IMR-90 (cell line): ENCODE results near the gene NELL1. TPM values are rescaled to one million over a fixed set of nuclear protein-coding genes. Genes with fewer than 3 reads are reported as not detected.
"Not testable (repeated sequence)": the region's sequence is repeated elsewhere in the genome, so short reads cannot be mapped to it uniquely, and the experiment has no call there.

Experiments
- ATAC-seq: fragments of 200-7000 bp; cut with Tn5 transposase; 2 replicates; pipeline ENCODE4 v1.9.1; 2020; ENCODE audit warnings: low read depth, mild to moderate bottlenecking, moderate library complexity
- BruUV-seq: library from RNA; stranded (reverse); fragments of 400-500 nt; replicated peaks from 2 replicates; lab custom pipeline; 2021; lab: Mats Ljungman, UMichigan
- CTCF ChIA-PET: fragments of 300-600 bp; formaldehyde crosslinking; extraction: SDS; loops from one replicate; lab custom pipeline; 2021; ENCODE audit warnings: antibody characterized with exemption; lab: Yijun Ruan, JAX
- POLR2A ChIA-PET: fragments of 300-600 bp; sonication (Branson Sonifier 250); formaldehyde crosslinking; loops from one replicate; lab custom pipeline; 2022; ENCODE audit warnings: antibody characterized with exemption; ENCODE audit not compliant: unreplicated experiment; lab: Charles Lee
- DNase-seq: peaks from one replicate; pipeline ENCODE4 v3.0.0; 2013
- H2AFZ ChIP-seq: replicated peaks from 2 replicates; pipeline ENCODE3; 2013; ENCODE audit warnings: low read length, mild to moderate bottlenecking; ENCODE audit not compliant: poor library complexity
- H2AK5ac ChIP-seq: 2 replicates; pipeline ENCODE4 v1.6.1; 2013; ENCODE audit warnings: low read depth, low read length, inconsistent platforms
- H2AK9ac ChIP-seq: replicated peaks from 2 replicates; pipeline ENCODE3; 2013; ENCODE audit warnings: mild to moderate bottlenecking, low read depth, low read length, moderate library complexity; ENCODE audit not compliant: poor library complexity
- H2BK120ac ChIP-seq: 2 replicates; pipeline ENCODE4 v1.6.1; 2013; ENCODE audit warnings: low read depth, low read length, inconsistent platforms
- H2BK15ac ChIP-seq: 3 replicates; pipeline ENCODE4 v1.6.1; 2013; ENCODE audit warnings: low read depth, low read length, inconsistent platforms
- H2BK20ac ChIP-seq: 2 replicates; pipeline ENCODE4 v1.6.1; 2013; ENCODE audit warnings: low read depth, mild to moderate bottlenecking, inconsistent platforms, low read length, moderate library complexity
- H2BK5ac ChIP-seq: 2 replicates; pipeline ENCODE4 v1.6.1; 2013; ENCODE audit warnings: mild to moderate bottlenecking, low read depth, low read length, inconsistent platforms; ENCODE audit not compliant: poor library complexity, severe bottlenecking
- H3K14ac ChIP-seq: replicated peaks from 2 replicates; pipeline ENCODE4 v1.6.1; 2013; ENCODE audit warnings: low read depth, low read length, inconsistent platforms
- H3K18ac ChIP-seq: 2 replicates; pipeline ENCODE4 v1.6.1; 2013; ENCODE audit warnings: low read depth, low read length, control low read depth
- H3K23ac ChIP-seq: 2 replicates; pipeline ENCODE4 v1.6.1; 2013; ENCODE audit warnings: low read depth, low read length, inconsistent platforms
- H3K27ac ChIP-seq: 2 replicates; pipeline ENCODE4 v1.5.1; 2013; ENCODE audit warnings: mild to moderate bottlenecking, control low read depth, low read length; ENCODE audit not compliant: insufficient read depth
- H3K27me3 ChIP-seq: 2 replicates; pipeline ENCODE4 v1.6.1; 2013; ENCODE audit warnings: low read length; ENCODE audit not compliant: control insufficient read depth, insufficient read depth
- H3K36me3 ChIP-seq: 2 replicates; pipeline ENCODE4 v1.6.1; 2013; ENCODE audit warnings: low read length, mixed read lengths; ENCODE audit not compliant: control insufficient read depth, insufficient read depth
- H3K4ac ChIP-seq: 2 replicates; pipeline ENCODE4 v1.6.1; 2013; ENCODE audit warnings: low read depth, low read length, inconsistent platforms
- H3K4me1 ChIP-seq: 2 replicates; pipeline ENCODE4 v1.6.1; 2013; ENCODE audit warnings: low read length, mixed read lengths; ENCODE audit not compliant: control insufficient read depth, insufficient read depth
- H3K4me2 ChIP-seq: 2 replicates; pipeline ENCODE4 v1.6.1; 2013; ENCODE audit warnings: low read depth, mild to moderate bottlenecking, control low read depth, low read length, moderate library complexity
- H3K4me3 ChIP-seq: 2 replicates; pipeline ENCODE4 v1.5.1; 2013; ENCODE audit warnings: low read depth, mild to moderate bottlenecking, control low read depth, low read length, moderate library complexity; ENCODE audit not compliant: insufficient read depth
- H3K56ac ChIP-seq: 2 replicates; pipeline ENCODE4 v1.6.1; 2013; ENCODE audit warnings: low read length, inconsistent platforms; ENCODE audit not compliant: insufficient read depth; ENCODE audit errors: extremely low read depth
- H3K79me1 ChIP-seq, 2 experiments: 2 replicates each; pipeline ENCODE4 v1.6.1; 2013; ENCODE audit warnings: low read length in 2 of 2, inconsistent platforms in 1 of 2, low read depth in 1 of 2
- H3K9ac ChIP-seq: 2 replicates; pipeline ENCODE4 v1.6.1; 2013; ENCODE audit warnings: low read depth, low read length, control low read depth
- H3K9me1 ChIP-seq: 2 replicates; pipeline ENCODE4 v1.6.1; 2013; ENCODE audit warnings: low read length, inconsistent platforms; ENCODE audit not compliant: insufficient read depth
- H3K9me3 ChIP-seq: 2 replicates; pipeline ENCODE4 v1.6.1; 2013; ENCODE audit warnings: low read length; ENCODE audit not compliant: control insufficient read depth, insufficient read depth
- H4K20me1 ChIP-seq: 2 replicates; pipeline ENCODE4 v1.6.1; 2013; ENCODE audit warnings: low read length, inconsistent platforms; ENCODE audit not compliant: insufficient read depth
- H4K5ac ChIP-seq: 2 replicates; pipeline ENCODE4 v1.6.1; 2013; ENCODE audit warnings: mild to moderate bottlenecking, low read depth, low read length, control low read depth
- H4K8ac ChIP-seq, 2 experiments: 2 replicates each; pipeline ENCODE4 v1.6.1; 2013; ENCODE audit warnings: low read depth in 2 of 2, low read length in 2 of 2, control low read depth in 1 of 2, inconsistent platforms in 1 of 2
- H4K91ac ChIP-seq: 2 replicates; pipeline ENCODE4 v1.6.1; 2013; ENCODE audit warnings: low read depth, low read length, inconsistent platforms; ENCODE audit not compliant: insufficient read depth
- WGBS, 2 experiments: methylation state at CpG; one replicate each; pipeline versions ENCODE4 v1.1.5 to v1.1.7; 2013; ENCODE audit warnings: missing lambda C conversion rate in 2 of 2; ENCODE audit not compliant: insufficient read length in 1 of 2; ENCODE audit errors: extremely low coverage in 2 of 2; 5-methylcytosine and 5-hydroxymethylcytosine counted together
- dilution Hi-C: fragments of 300-500 bp; cut with HindIII; formaldehyde crosslinking; loops from one replicate; pipeline ENCODE4 v1.14.3; 2018; ENCODE audit warnings: low sequenced_read_pairs; ENCODE audit not compliant: unreplicated experiment
- in situ Hi-C: fragments of 300-500 bp; cut with MboI; formaldehyde crosslinking; loops from 3 replicates; pipeline ENCODE4 v1.14.3; 2019; ENCODE audit warnings: low sequenced_read_pairs, inconsistent platforms, mixed read lengths
- intact Hi-C: fragments of 100-400 bp; cut with micrococcal nuclease; formaldehyde crosslinking; loops from 2 replicates; pipeline ENCODE4 v1.10.0; 2022
- polyA plus RNA-seq, 3 experiments: library from polyadenylated mRNA; depleted of rRNA; stranded (reverse); fragments of >200 nt; gene quantifications; 2 replicates each; pipeline ENCODE4 v1.2.3, GENCODE V29; 2012; ENCODE audit warnings: low replicate concordance in 1 of 3
- total RNA-seq: library from RNA; depleted of rRNA; stranded (reverse); fragments of >200 nt; gene quantifications from 2 replicates; pipeline ENCODE4 v1.2.3, GENCODE V29; 2012

Gene NELL1
- total and polyA plus RNA-seq, 2 of the 4 experiments (the other 2 are of a cell fraction): not detected

- H3K4me2 ChIP-seq, H2BK20ac ChIP-seq, H3K4ac ChIP-seq, H3K9me1 ChIP-seq, H3K36me3 ChIP-seq, H2AK5ac ChIP-seq, CTCF ChIA-PET, H3K9ac ChIP-seq, H3K4me1 ChIP-seq, in situ Hi-C loops, dilution Hi-C loops, H2AFZ ChIP-seq, H4K8ac ChIP-seq, ATAC-seq, POLR2A ChIA-PET, H3K9me3 ChIP-seq, H3K56ac ChIP-seq, H3K4me3 ChIP-seq, H2BK120ac ChIP-seq, H3K27me3 ChIP-seq, H4K5ac ChIP-seq, H2BK15ac ChIP-seq, H2BK5ac ChIP-seq, H3K23ac ChIP-seq, H4K91ac ChIP-seq, H3K79me1 ChIP-seq, H3K14ac ChIP-seq, H3K18ac ChIP-seq, BruUV-seq, DNase-seq, H2AK9ac ChIP-seq, intact Hi-C loops, H3K27ac ChIP-seq, H4K20me1 ChIP-seq: not testable (repeated sequence)
- 53% methylated on average over 3 of the region's 6 CpGs; no CpG with 5 or more reads in 1 of the 2 experiments for whole genome bisulfite sequencing, 2 experiments
Measured at GRCh38 chr11:21272139-21272538, 602.8 kb downstream of the NELL1 start.
